Measurements from ENCODE around the gene VWCE.

- TF ChIP-seq CTCF (conservative IDR thresholded peaks at IDR 0.05; ENCODE audit: low read length): no peak
- no peak for TF ChIP-seq EZH2phosphoT487 (IDR thresholded peaks at IDR 0.05; ENCODE audit: borderline replicate concordance)
Measured at GRCh38 chr11:61343792-61344745, 49.0 kb upstream of the VWCE start.
